PC-9 (cell line): ENCODE measurements around the gene LAMA5.

Source experiments
- EZH2 ChIP-seq: fragments of 200-600 bp; sonication (generic); IDR thresholded peaks from 2 replicates; pipeline ENCODE4 v1.8.0; 2017; ENCODE audit warnings: antibody characterized with exemption, low read depth
- TF ChIP-seq, protein P1 (sequence below): fragments of 200-600 bp; sonication (generic); conservative IDR thresholded peaks from 2 replicates; pipeline ENCODE4 v1.6.1; 2017; ENCODE audit warnings: mixed run types, antibody characterized with exemption, mild to moderate bottlenecking, moderate library complexity

DNA sequence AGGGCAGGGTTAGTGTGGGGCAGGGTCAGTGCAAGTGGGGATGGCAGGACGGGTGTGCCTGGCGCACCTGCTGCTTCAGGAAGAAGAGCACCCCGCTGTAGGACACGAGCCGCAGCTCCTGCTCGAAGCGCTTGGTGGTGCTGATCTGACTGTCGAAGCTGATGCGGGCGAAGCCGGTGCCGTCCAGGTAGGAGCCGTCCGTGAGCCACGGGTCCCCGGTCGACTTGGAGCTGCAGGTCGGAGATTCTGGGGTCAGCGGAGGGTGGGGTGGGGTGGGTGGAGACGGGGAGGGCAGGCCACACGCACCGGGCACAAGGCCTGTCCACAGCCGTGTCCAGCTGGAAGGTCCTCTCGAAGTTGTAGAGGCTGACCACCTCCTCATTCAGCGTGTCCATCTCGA, 54.1 kb downstream of the LAMA5 start:
- TF ChIP-seq, protein P1, sequence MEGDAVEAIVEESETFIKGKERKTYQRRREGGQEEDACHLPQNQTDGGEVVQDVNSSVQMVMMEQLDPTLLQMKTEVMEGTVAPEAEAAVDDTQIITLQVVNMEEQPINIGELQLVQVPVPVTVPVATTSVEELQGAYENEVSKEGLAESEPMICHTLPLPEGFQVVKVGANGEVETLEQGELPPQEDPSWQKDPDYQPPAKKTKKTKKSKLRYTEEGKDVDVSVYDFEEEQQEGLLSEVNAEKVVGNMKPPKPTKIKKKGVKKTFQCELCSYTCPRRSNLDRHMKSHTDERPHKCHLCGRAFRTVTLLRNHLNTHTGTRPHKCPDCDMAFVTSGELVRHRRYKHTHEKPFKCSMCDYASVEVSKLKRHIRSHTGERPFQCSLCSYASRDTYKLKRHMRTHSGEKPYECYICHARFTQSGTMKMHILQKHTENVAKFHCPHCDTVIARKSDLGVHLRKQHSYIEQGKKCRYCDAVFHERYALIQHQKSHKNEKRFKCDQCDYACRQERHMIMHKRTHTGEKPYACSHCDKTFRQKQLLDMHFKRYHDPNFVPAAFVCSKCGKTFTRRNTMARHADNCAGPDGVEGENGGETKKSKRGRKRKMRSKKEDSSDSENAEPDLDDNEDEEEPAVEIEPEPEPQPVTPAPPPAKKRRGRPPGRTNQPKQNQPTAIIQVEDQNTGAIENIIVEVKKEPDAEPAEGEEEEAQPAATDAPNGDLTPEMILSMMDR, result no peak
- no peak for TF ChIP-seq EZH2
